Liver (tissue), 9 donors: ENCODE measurements around the gene C19orf67. TPM values are rescaled to one million over a fixed set of nuclear protein-coding genes. Genes with fewer than 3 reads are reported as not detected.

Experiments
- DNase-seq: peaks from one replicate; pipeline ENCODE4 v3.0.0-alpha.2; 2017; ENCODE audit warnings: low spot score
- H3K27ac ChIP-seq, 2 donors: one replicate each; pipeline ENCODE4 v1.7.0; 2013; ENCODE audit warnings: inconsistent platforms in 2 of 2, low read length in 2 of 2, control low read depth in 1 of 2, low read depth in 1 of 2, mild to moderate bottlenecking in 1 of 2
- H3K27me3 ChIP-seq, 4 donors: one replicate each; pipeline versions ENCODE4 v1.6.1 to v1.7.0; 2013; ENCODE audit warnings: low read length in 3 of 4, inconsistent platforms in 1 of 4, mild to moderate bottlenecking in 1 of 4, moderate library complexity in 1 of 4; ENCODE audit not compliant: control insufficient read depth in 4 of 4, insufficient read depth in 4 of 4
- H3K36me3 ChIP-seq, 4 donors: one replicate each; pipeline versions ENCODE4 v1.6.1 to v1.7.0; 2013; ENCODE audit warnings: low read length in 3 of 4, mild to moderate bottlenecking in 3 of 4, low read depth in 1 of 4, moderate library complexity in 1 of 4; ENCODE audit not compliant: control insufficient read depth in 4 of 4, insufficient read depth in 3 of 4
- H3K4me1 ChIP-seq, 4 donors: one replicate each; pipeline versions ENCODE4 v1.6.1 to v1.7.0; 2013; ENCODE audit warnings: low read length in 3 of 4, mild to moderate bottlenecking in 3 of 4, moderate library complexity in 1 of 4; ENCODE audit not compliant: control insufficient read depth in 4 of 4, insufficient read depth in 4 of 4
- H3K4me3 ChIP-seq, 3 donors: one replicate each; pipeline versions ENCODE4 v1.6.1 to v1.7.0; 2013; ENCODE audit warnings: low read length in 3 of 3, control low read depth in 1 of 3, low read depth in 1 of 3, mild to moderate bottlenecking in 1 of 3
- H3K9ac ChIP-seq, 2 donors: one replicate each; pipeline ENCODE4 v1.7.0; 2013; ENCODE audit warnings: low read length in 2 of 2, mild to moderate bottlenecking in 2 of 2, moderate library complexity in 2 of 2, control low read depth in 1 of 2, low read depth in 1 of 2
- H3K9me3 ChIP-seq, 4 donors: one replicate each; pipeline versions ENCODE4 v1.6.1 to v1.7.0; 2013; ENCODE audit warnings: low read length in 3 of 4; ENCODE audit not compliant: control insufficient read depth in 4 of 4
- FOXA1 ChIP-seq: IDR thresholded peaks from 2 replicates; pipeline ENCODE4 v1.6.1; 2016; ENCODE audit warnings: antibody characterized with exemption
- FOXA2 ChIP-seq: IDR thresholded peaks from 2 replicates; pipeline ENCODE4 v1.6.1; 2016; ENCODE audit warnings: antibody characterized with exemption
- GABPA ChIP-seq, 2 donors: IDR thresholded peaks in 1 of 2; conservative IDR thresholded peaks in 1 of 2; 2 replicates each; pipeline ENCODE4 v1.6.1; 2016; ENCODE audit warnings: antibody characterized with exemption in 2 of 2, mild to moderate bottlenecking in 1 of 2, moderate library complexity in 1 of 2
- HNF4A ChIP-seq, 2 donors: conservative IDR thresholded peaks; 2 replicates each; pipeline ENCODE4 v1.6.1; 2016; ENCODE audit warnings: antibody characterized with exemption in 2 of 2, mild to moderate bottlenecking in 2 of 2
- JUND ChIP-seq, 2 donors: IDR thresholded peaks; 2 replicates each; pipeline ENCODE4 v1.6.1; 2016; ENCODE audit warnings: antibody characterized with exemption in 2 of 2
- NR2F2 ChIP-seq: IDR thresholded peaks from 2 replicates; pipeline ENCODE4 v1.6.1; 2016; ENCODE audit warnings: antibody characterized with exemption
- RXRA ChIP-seq, 2 donors: IDR thresholded peaks; 2 replicates each; pipeline ENCODE4 v1.6.1; 2017 to 2018; ENCODE audit warnings: antibody characterized with exemption in 2 of 2, mild to moderate bottlenecking in 1 of 2
- SP1 ChIP-seq: IDR thresholded peaks from 2 replicates; pipeline ENCODE4 v1.6.1; 2018; ENCODE audit warnings: antibody characterized with exemption, mild to moderate bottlenecking
- TAF1 ChIP-seq: conservative IDR thresholded peaks from 2 replicates; pipeline ENCODE4 v1.6.1; 2016; ENCODE audit warnings: antibody characterized with exemption, mild to moderate bottlenecking
- YY1 ChIP-seq: IDR thresholded peaks from 2 replicates; pipeline ENCODE4 v1.6.1; 2016; ENCODE audit warnings: antibody characterized with exemption, mild to moderate bottlenecking
- WGBS: extraction: QIAGEN DNeasy Blood & Tissue Kit; methylation state at CpG from one replicate; pipeline ENCODE4 v1.1.7; 2013; 5-methylcytosine and 5-hydroxymethylcytosine counted together
- polyA plus RNA-seq, 2 donors: library from polyadenylated mRNA; stranded (reverse) in 1 of 2; unstranded in 1 of 2; fragments of 200-250 nt in 1 of 2; fragments of >200 nt in 1 of 2; fragmentation: Nextera tagmentation in 1 of 2; extraction: Ambion mirVana in 1 of 2; gene quantifications; one replicate each; pipeline versions ENCODE4 v1.2.1 to v1.2.3, GENCODE V29; 2013 to 2015
- total RNA-seq, 2 donors: library from RNA; depleted of rRNA; stranded (reverse); fragments of >200 nt; gene quantifications; one replicate each; pipeline ENCODE4 v1.2.3, GENCODE V29; 2014
- TF ChIP-seq, protein P1 (sequence below): fragments of 150-350 bp; IDR thresholded peaks from 2 replicates; pipeline ENCODE4 v1.5.1; 2017; ENCODE audit warnings: improper control_type of control experiment, low read depth, low read length; ENCODE audit not compliant: missing input control
- TF ChIP-seq, protein P2 (sequence below): IDR thresholded peaks from 2 replicates; pipeline ENCODE4 v1.6.1; 2016; ENCODE audit warnings: antibody characterized with exemption, mild to moderate bottlenecking
- TF ChIP-seq, protein P3 (sequence below): IDR thresholded peaks from 2 replicates; pipeline ENCODE4 v1.6.1; 2016; ENCODE audit warnings: antibody characterized with exemption
- donor health status: healthy.
- donor health status: healthy.
- donor health status: healthy.
- donor health status: healthy.
- donor health status: healthy.

The C19orf67 gene
- total and polyA plus RNA-seq, 4 donors: 0.25 TPM; not detected in 3

DNA sequence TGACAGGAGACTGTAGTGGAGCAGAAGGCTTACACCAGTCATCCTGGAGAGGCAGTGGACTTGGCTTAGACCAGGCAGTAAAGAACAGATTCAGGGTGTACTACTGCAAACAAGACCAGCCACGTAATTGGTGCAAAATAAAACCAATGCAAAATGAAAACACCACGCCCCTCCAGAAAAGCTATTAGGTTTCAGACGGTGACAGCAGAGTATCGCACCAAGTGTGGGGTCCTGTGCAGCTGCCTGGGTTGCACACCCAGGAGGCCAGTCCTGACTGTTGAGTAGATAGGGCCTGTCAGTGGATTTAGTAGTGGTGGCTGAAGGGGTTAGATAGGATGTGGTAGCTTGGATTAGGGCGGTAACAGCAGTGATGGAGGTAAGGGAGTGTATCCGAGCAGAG, 37.3 kb upstream of the C19orf67 start:
- Histone ChIP-seq H3K4me1 (peaks cover 0 to 17% (median 15%) of the 10 kb centered on the region in 4 donors), H3K36me3 (no peaks in the 10 kb centered on the region), H3K4me3 (no peak overlapping the region), H3K9me3 (no peaks in the 10 kb centered on the region), H3K27me3 (no peaks in the 10 kb centered on the region), H3K27ac (no peak overlapping the region), H3K9ac (no peak overlapping the region)
- 98% methylated on average over 6 of the region's 6 CpGs for WGBS
- TF ChIP-seq, protein P1, sequence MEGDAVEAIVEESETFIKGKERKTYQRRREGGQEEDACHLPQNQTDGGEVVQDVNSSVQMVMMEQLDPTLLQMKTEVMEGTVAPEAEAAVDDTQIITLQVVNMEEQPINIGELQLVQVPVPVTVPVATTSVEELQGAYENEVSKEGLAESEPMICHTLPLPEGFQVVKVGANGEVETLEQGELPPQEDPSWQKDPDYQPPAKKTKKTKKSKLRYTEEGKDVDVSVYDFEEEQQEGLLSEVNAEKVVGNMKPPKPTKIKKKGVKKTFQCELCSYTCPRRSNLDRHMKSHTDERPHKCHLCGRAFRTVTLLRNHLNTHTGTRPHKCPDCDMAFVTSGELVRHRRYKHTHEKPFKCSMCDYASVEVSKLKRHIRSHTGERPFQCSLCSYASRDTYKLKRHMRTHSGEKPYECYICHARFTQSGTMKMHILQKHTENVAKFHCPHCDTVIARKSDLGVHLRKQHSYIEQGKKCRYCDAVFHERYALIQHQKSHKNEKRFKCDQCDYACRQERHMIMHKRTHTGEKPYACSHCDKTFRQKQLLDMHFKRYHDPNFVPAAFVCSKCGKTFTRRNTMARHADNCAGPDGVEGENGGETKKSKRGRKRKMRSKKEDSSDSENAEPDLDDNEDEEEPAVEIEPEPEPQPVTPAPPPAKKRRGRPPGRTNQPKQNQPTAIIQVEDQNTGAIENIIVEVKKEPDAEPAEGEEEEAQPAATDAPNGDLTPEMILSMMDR: no peak
- DNase-seq: no peak

DNA sequence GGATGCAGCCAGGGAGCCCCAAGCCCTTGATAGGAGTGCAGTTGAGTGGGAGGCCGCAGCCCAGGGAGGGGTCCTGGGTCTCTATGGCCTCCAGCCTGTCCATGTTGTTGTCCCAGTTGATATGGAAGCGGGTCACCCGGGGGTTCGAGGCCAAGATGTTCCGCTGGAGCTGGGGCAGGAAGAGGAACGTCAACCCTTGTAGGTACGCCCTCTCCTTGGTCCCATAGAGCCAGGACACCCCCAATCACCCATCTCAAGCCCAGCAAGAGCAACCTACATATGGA, 34.9 kb upstream of the C19orf67 start:
- H3K4me3 ChIP-seq: no peak overlapping the region
- H3K9ac ChIP-seq: no peak overlapping the region
- TF ChIP-seq JUND (IDR thresholded peaks at IDR 0.05): no peak
- no peak for TF ChIP-seq RXRA (IDR thresholded peaks at IDR 0.05)
- TF ChIP-seq FOXA1: no peak
- TF ChIP-seq TAF1: no peak
- TF ChIP-seq, protein P2, sequence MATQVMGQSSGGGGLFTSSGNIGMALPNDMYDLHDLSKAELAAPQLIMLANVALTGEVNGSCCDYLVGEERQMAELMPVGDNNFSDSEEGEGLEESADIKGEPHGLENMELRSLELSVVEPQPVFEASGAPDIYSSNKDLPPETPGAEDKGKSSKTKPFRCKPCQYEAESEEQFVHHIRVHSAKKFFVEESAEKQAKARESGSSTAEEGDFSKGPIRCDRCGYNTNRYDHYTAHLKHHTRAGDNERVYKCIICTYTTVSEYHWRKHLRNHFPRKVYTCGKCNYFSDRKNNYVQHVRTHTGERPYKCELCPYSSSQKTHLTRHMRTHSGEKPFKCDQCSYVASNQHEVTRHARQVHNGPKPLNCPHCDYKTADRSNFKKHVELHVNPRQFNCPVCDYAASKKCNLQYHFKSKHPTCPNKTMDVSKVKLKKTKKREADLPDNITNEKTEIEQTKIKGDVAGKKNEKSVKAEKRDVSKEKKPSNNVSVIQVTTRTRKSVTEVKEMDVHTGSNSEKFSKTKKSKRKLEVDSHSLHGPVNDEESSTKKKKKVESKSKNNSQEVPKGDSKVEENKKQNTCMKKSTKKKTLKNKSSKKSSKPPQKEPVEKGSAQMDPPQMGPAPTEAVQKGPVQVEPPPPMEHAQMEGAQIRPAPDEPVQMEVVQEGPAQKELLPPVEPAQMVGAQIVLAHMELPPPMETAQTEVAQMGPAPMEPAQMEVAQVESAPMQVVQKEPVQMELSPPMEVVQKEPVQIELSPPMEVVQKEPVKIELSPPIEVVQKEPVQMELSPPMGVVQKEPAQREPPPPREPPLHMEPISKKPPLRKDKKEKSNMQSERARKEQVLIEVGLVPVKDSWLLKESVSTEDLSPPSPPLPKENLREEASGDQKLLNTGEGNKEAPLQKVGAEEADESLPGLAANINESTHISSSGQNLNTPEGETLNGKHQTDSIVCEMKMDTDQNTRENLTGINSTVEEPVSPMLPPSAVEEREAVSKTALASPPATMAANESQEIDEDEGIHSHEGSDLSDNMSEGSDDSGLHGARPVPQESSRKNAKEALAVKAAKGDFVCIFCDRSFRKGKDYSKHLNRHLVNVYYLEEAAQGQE: no peak
- TF ChIP-seq FOXA2: no peak
- TF ChIP-seq GABPA (IDR thresholded peaks at IDR 0.05 in 1 of 2, conservative IDR thresholded peaks at IDR 0.05 in 1 of 2): no peak
- TF ChIP-seq, protein P3, sequence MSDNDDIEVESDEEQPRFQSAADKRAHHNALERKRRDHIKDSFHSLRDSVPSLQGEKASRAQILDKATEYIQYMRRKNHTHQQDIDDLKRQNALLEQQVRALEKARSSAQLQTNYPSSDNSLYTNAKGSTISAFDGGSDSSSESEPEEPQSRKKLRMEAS: no peak
- DNase-seq: no peak
- H3K36me3 ChIP-seq: no peaks in the 10 kb centered on the region
- H3K4me1 ChIP-seq: peaks cover 0 to 32% (median 28%) of the 10 kb centered on the region in 4 donors
- WGBS: 96% methylated on average over 7 of the region's 7 CpGs
- no peaks in the 10 kb centered on the region for H3K27me3 ChIP-seq
- H3K9me3 ChIP-seq: no peaks in the 10 kb centered on the region
- no peak overlapping the region for H3K27ac ChIP-seq

DNA sequence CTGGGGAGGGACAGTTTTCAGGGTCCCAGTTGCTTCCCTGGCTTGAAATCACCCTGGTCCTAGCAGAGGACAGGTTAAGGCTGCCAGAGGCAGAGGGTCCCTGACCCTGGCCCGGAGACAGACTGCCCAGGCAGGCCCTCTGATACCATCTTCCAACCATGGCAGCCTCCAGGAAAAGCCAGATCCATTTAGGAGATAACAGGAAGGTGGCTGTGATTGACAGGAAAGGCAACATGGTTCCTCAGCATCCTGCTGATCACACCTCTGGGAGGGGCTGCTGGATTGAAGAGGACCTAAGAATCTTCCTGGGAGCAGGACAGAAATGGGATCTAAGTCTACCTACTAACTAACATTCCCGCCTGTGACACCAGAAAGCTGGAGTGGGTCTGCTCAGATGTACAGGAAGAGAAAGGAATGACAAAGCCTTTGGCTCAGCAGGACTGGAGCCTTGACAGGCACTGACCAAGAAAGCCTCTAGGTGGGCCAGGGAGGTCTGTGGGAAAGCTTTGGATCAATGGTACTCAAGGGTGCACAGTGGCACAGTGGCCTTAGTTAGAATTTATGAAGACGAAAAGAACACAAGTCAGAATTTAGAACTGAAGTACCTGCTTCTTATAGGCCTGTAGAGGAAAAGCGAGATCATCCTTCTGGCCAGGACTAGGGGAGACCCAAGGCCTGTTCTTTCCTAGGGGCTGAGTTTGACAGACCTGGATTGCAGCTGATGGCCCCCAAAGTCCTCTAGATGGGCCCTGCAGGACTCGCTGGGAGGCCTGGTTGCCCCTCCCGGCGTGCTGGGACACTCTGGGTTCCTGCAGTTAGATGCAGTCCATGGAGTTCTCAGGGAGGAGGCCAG, 34.3 kb upstream of the C19orf67 start:
- no peaks in the 10 kb centered on the region for H3K9me3 ChIP-seq
- no peak overlapping the region for H3K4me3 ChIP-seq
- no peaks in the 10 kb centered on the region for H3K36me3 ChIP-seq
- H3K9ac ChIP-seq: no peak overlapping the region
- H3K4me1 ChIP-seq: peaks cover 0 to 35% (median 31%) of the 10 kb centered on the region in 4 donors
- no peak for DNase-seq
- 94% methylated on average over 7 of the region's 7 CpGs for WGBS
- peak overlapping the region; percentile 93 to 100 for H3K27ac ChIP-seq
- H3K27me3 ChIP-seq: no peaks in the 10 kb centered on the region
- TF ChIP-seq JUND (IDR thresholded peaks at IDR 0.05) (no peak), HNF4A (conservative IDR thresholded peaks at IDR 0.05) (no peak), FOXA1 (no peak), SP1 (no peak), TAF1 (no peak), FOXA2 (no peak), GABPA (IDR thresholded peaks at IDR 0.05 in 1 of 2, conservative IDR thresholded peaks at IDR 0.05 in 1 of 2) (no peak), RXRA (IDR thresholded peaks at IDR 0.05) (no peak), YY1 (no peak), NR2F2 (no peak)
- TF ChIP-seq, protein P3: no peak
- TF ChIP-seq, protein P1: no peak
- TF ChIP-seq, protein P2: no peak
